ENCODE data around the gene SLC22A1. TPM values are rescaled to one million over a fixed set of nuclear protein-coding genes. Genes with fewer than 3 reads are reported as not detected.

The SLC22A1 gene
- total and polyA plus RNA-seq, 2 of the 13 experiments (the other 11 are each of a cell fraction or from before 2014, with no cell fraction given) = 0.80 to 0.87 TPM

GRCh38 chr6:160116411-160116810 lies 5.2 kb upstream of the SLC22A1 start:
- H3K27ac ChIP-seq (ENCODE audit: extremely low read length, insufficient read depth, low read length) = no peak overlapping the region
- ATAC-seq = no peak; the same call in 2 of the 3 replicates

GRCh38 chr6:160117137-160117536 lies 4.5 kb upstream of the SLC22A1 start:
- Histone ChIP-seq H4K20me1 (ENCODE audit: insufficient read depth, low read length) (no peaks in the 10 kb centered on the region), H3K79me2 (ENCODE audit: insufficient read depth, low read length) (no peaks in the 10 kb centered on the region), H3K9ac (ENCODE audit: insufficient read depth, low read depth, low read length) (no peak overlapping the region), H3K36me3 (replicated peaks in 1 of 2; ENCODE audit: control insufficient read depth in 1 of 2, insufficient read depth in 2 of 2, low read length in 2 of 2) (no peaks in the 10 kb centered on the region), H3K4me1 (ENCODE audit: insufficient read depth, low read length) (peaks cover 26% of the 10 kb centered on the region), H2AFZ (ENCODE audit: low read length) (no peak overlapping the region), H3K4me3 (replicated peaks in 1 of 3; ENCODE audit: insufficient read depth in 1 of 3, low read depth in 2 of 3, low read length in 3 of 3) (no peak overlapping the region), H3K27ac (ENCODE audit: extremely low read length, insufficient read depth, low read length) (no peak overlapping the region), H3K4me2 (ENCODE audit: low read depth, low read length) (no peak overlapping the region), H3K9me3 (ENCODE audit: low read length) (no peaks in the 10 kb centered on the region), H3K27me3 (ENCODE audit: control insufficient read depth in 1 of 2, insufficient read depth in 2 of 2, low read length in 2 of 2) (no peaks in the 10 kb centered on the region)
- TF ChIP-seq ARNTL (CRISPR knock-in tag; IDR thresholded peaks at IDR 0.05) = no peak
- no peak for TF ChIP-seq SKI (IDR thresholded peaks at IDR 0.05; ENCODE audit: partially characterized antibody)
- no peak for TF ChIP-seq ZNF577 (CRISPR knock-in tag; IDR thresholded peaks at IDR 0.05; ENCODE audit: borderline replicate concordance, low read depth)
- TF ChIP-seq ZNF773 (CRISPR knock-in tag; IDR thresholded peaks at IDR 0.05; ENCODE audit: borderline replicate concordance) = no peak
- TF ChIP-seq HMGXB4 (CRISPR knock-in tag; IDR thresholded peaks at IDR 0.05; ENCODE audit: borderline replicate concordance in 1 of 2, low read depth in 1 of 2) = no peak
- no peak for TF ChIP-seq RFX1 (IDR thresholded peaks at IDR 0.05)
- no peak for TF ChIP-seq ZC3H4 (CRISPR knock-in tag; IDR thresholded peaks at IDR 0.05; ENCODE audit: borderline replicate concordance)
- no peak for TF ChIP-seq ZNF34 (CRISPR knock-in tag; IDR thresholded peaks at IDR 0.05; ENCODE audit: borderline replicate concordance)
- TF ChIP-seq GMEB2 (CRISPR knock-in tag; IDR thresholded peaks at IDR 0.05; ENCODE audit: low read depth) = no peak
- TF ChIP-seq ZNF180 (CRISPR knock-in tag; IDR thresholded peaks at IDR 0.05; ENCODE audit: borderline replicate concordance, low read depth) = no peak
- no peak for TF ChIP-seq CEBPB (IDR thresholded peaks at IDR 0.05; ENCODE audit: borderline replicate concordance, low read depth, low read length)
- no peak for TF ChIP-seq NONO (IDR thresholded peaks at IDR 0.05)
- TF ChIP-seq NONO (CRISPR knock-in tag; conservative IDR thresholded peaks at IDR 0.05) = no peak
- no peak for TF ChIP-seq MLX (CRISPR knock-in tag; IDR thresholded peaks at IDR 0.05)
- no peak for TF ChIP-seq ZSCAN20 (CRISPR knock-in tag; IDR thresholded peaks at IDR 0.05; ENCODE audit: borderline replicate concordance)
- WGBS (ENCODE audit: low lambda C conversion rate) = 97% methylated on average over 4 of the region's 6 CpGs
- CTCF ChIA-PET (ENCODE audit: low intra/inter-chr PET ratio, low total read pairs) = no interaction called here
- intact Hi-C loops (cut with micrococcal nuclease; ENCODE audit: unreplicated experiment) = no loop called here
- DNase-seq (ENCODE audit: low spot score) = no peak
- no peak; the same call in 1 of the 3 replicates for ATAC-seq
- POLR2A ChIA-PET = no interaction called here
- in situ Hi-C loops (cut with HindIII; ENCODE audit: extremely low pct_ligation_motif_present, low pct_unique_long_range_greater_than_20kb) = no loop called here
- no TSS peak for BruUV-seq (replicated peaks)
- no peak for FAIRE-seq

More at GRCh38 chr6:160116411-160116810, 5.2 kb upstream of the SLC22A1 start:
- Histone ChIP-seq H4K20me1 (ENCODE audit: insufficient read depth, low read length) (no peaks in the 10 kb centered on the region), H3K4me1 (ENCODE audit: insufficient read depth, low read length) (peaks cover 26% of the 10 kb centered on the region), H2AFZ (ENCODE audit: low read length) (no peak overlapping the region), H3K9ac (ENCODE audit: insufficient read depth, low read depth, low read length) (no peak overlapping the region), H3K36me3 (replicated peaks in 1 of 2; ENCODE audit: control insufficient read depth in 1 of 2, insufficient read depth in 2 of 2, low read length in 2 of 2) (no peaks in the 10 kb centered on the region), H3K9me3 (ENCODE audit: low read length) (no peaks in the 10 kb centered on the region), H3K79me2 (ENCODE audit: insufficient read depth, low read length) (no peaks in the 10 kb centered on the region), H3K27me3 (ENCODE audit: control insufficient read depth in 1 of 2, insufficient read depth in 2 of 2, low read length in 2 of 2) (no peaks in the 10 kb centered on the region), H3K4me3 (replicated peaks in 1 of 3; ENCODE audit: insufficient read depth in 1 of 3, low read depth in 2 of 3, low read length in 3 of 3) (no peak overlapping the region), H3K4me2 (ENCODE audit: low read depth, low read length) (no peak overlapping the region)
- ChIA-PET POLR2A (no interaction called here), CTCF (ENCODE audit: low intra/inter-chr PET ratio, low total read pairs) (no interaction called here)
- FAIRE-seq (no peak), DNase-seq (ENCODE audit: low spot score) (no peak)
- WGBS (ENCODE audit: low lambda C conversion rate) = no CpG with 5 or more reads among the region's 2 CpGs
- no peak for TF ChIP-seq ZNF225 (CRISPR knock-in tag; IDR thresholded peaks at IDR 0.05)
- TF ChIP-seq ZNF430 (CRISPR knock-in tag; IDR thresholded peaks at IDR 0.05) = no peak
- no peak for TF ChIP-seq ZNF775 (CRISPR knock-in tag; IDR thresholded peaks at IDR 0.05; ENCODE audit: borderline replicate concordance)
- TF ChIP-seq ZC3H13 (CRISPR knock-in tag; IDR thresholded peaks at IDR 0.05) = no peak
- in situ Hi-C loops (cut with HindIII; ENCODE audit: extremely low pct_ligation_motif_present, low pct_unique_long_range_greater_than_20kb) = no loop called here
- intact Hi-C loops (cut with micrococcal nuclease; ENCODE audit: unreplicated experiment) = no loop called here
- BruUV-seq (replicated peaks) = no TSS peak

Data from HepG2 (cell line).